ENCODE data around the gene WDR7.

WDR7 gene

DNA sequence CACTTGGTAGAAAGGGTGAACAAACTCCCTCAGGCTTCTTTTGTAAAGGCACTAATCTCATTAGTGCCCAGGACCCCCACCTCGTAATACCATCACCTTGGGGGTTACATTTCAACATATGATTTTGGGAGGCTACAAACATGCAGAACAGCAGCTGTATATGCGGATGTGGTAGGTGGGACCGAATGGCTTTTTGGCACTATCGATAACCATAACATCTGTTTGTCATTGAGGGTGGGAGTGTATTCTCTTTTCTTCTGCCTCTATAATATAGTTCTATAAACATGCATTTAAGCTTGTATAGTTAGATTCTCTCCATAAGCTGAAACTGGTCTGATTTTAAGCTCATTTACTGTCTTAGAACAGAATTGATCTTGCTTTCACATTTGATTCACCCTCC, 256.6 kb downstream of the WDR7 start:
- TF ChIP-seq EGR1 (IDR thresholded peaks at IDR 0.05) (no peak), CREB1 (IDR thresholded peaks at IDR 0.05; ENCODE audit: low read depth) (no peak), TAF1 (IDR thresholded peaks at IDR 0.05; ENCODE audit: low read depth) (no peak), FOXM1 (IDR thresholded peaks at IDR 0.05; ENCODE audit: borderline replicate concordance, low read depth) (no peak), NFIC (IDR thresholded peaks at IDR 0.05) (no peak), TEAD4 (IDR thresholded peaks at IDR 0.05) (no peak), YY1 (IDR thresholded peaks at IDR 0.05; ENCODE audit: low read depth) (no peak), TCF12 (IDR thresholded peaks at IDR 0.05; ENCODE audit: low read depth) (no peak), REST (IDR thresholded peaks at IDR 0.05; ENCODE audit: low read depth) (no peak), CEBPB (IDR thresholded peaks at IDR 0.05) (no peak), RAD21 (IDR thresholded peaks at IDR 0.05; ENCODE audit: low read depth) (no peak), EP300 (IDR thresholded peaks at IDR 0.05; ENCODE audit: borderline replicate concordance) (no peak), ZBTB7A (IDR thresholded peaks at IDR 0.05; ENCODE audit: low read depth) (no peak)
- TF ChIP-seq, protein P1, sequence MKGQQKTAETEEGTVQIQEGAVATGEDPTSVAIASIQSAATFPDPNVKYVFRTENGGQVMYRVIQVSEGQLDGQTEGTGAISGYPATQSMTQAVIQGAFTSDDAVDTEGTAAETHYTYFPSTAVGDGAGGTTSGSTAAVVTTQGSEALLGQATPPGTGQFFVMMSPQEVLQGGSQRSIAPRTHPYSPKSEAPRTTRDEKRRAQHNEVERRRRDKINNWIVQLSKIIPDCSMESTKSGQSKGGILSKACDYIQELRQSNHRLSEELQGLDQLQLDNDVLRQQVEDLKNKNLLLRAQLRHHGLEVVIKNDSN (IDR thresholded peaks at IDR 0.05): no peak
- TF ChIP-seq, protein P2, sequence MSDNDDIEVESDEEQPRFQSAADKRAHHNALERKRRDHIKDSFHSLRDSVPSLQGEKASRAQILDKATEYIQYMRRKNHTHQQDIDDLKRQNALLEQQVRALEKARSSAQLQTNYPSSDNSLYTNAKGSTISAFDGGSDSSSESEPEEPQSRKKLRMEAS (IDR thresholded peaks at IDR 0.05): no peak

DNA sequence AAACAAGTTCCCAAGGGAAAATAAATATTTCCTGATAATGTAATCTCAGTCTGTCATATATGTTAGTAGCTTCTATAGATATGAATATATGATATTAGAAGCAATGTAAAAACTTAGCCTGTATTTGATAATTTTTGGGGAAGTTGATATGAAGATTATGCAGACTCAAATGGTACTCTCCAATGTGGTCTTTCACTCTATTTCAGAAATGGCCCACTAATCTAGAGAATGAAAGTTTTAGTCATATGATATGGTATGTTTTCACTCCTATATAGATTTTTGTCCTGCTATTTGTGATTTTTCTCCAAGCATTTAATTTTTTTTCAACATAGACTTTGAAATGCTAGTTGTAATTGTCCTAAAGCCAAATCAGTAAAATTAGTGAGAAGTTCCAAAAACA, 259.1 kb downstream of the WDR7 start:
- TF ChIP-seq EGR1 (IDR thresholded peaks at IDR 0.05) (no peak), TAF1 (IDR thresholded peaks at IDR 0.05; ENCODE audit: low read depth) (no peak), YY1 (IDR thresholded peaks at IDR 0.05; ENCODE audit: low read depth) (no peak), CREB1 (IDR thresholded peaks at IDR 0.05; ENCODE audit: low read depth) (no peak), EP300 (IDR thresholded peaks at IDR 0.05; ENCODE audit: borderline replicate concordance) (no peak), REST (IDR thresholded peaks at IDR 0.05; ENCODE audit: low read depth) (no peak), FOXM1 (IDR thresholded peaks at IDR 0.05; ENCODE audit: borderline replicate concordance, low read depth) (no peak), TEAD4 (IDR thresholded peaks at IDR 0.05) (no peak), ZBTB7A (IDR thresholded peaks at IDR 0.05; ENCODE audit: low read depth) (no peak), CEBPB (IDR thresholded peaks at IDR 0.05) (no peak), RAD21 (IDR thresholded peaks at IDR 0.05; ENCODE audit: low read depth) (no peak), NFIC (IDR thresholded peaks at IDR 0.05) (no peak), TCF12 (IDR thresholded peaks at IDR 0.05; ENCODE audit: low read depth) (no peak)
- TF ChIP-seq, protein P2 (IDR thresholded peaks at IDR 0.05): no peak

DNA sequence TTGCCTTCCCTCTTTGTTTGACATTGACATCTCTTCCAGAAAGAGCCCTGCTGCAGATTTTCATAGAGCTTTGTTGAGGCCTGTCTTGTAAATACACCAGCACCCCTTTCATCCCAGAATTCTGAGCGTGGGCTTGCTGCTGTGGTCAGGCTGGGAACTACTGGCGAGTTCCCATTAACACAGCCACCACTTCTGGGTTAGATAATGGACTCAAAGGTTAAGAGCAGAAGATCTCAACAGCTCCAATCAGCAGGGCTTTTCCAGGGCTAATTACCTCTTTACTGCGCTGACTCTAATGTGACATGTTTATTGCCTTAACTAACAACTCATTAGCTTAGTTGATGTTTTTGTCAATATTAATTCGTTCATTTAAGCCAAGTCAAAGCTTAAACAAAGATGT, 259.8 kb downstream of the WDR7 start:
- TF ChIP-seq FOXM1 (IDR thresholded peaks at IDR 0.05; ENCODE audit: borderline replicate concordance, low read depth) (no peak), CREB1 (IDR thresholded peaks at IDR 0.05; ENCODE audit: low read depth) (no peak), RAD21 (IDR thresholded peaks at IDR 0.05; ENCODE audit: low read depth) (no peak), YY1 (IDR thresholded peaks at IDR 0.05; ENCODE audit: low read depth) (no peak), EP300 (IDR thresholded peaks at IDR 0.05; ENCODE audit: borderline replicate concordance) (no peak), TCF12 (IDR thresholded peaks at IDR 0.05; ENCODE audit: low read depth) (no peak), CEBPB (IDR thresholded peaks at IDR 0.05) (no peak), REST (IDR thresholded peaks at IDR 0.05; ENCODE audit: low read depth) (no peak), TAF1 (IDR thresholded peaks at IDR 0.05; ENCODE audit: low read depth) (no peak), EGR1 (IDR thresholded peaks at IDR 0.05) (no peak), ZBTB7A (IDR thresholded peaks at IDR 0.05; ENCODE audit: low read depth) (no peak), TEAD4 (IDR thresholded peaks at IDR 0.05) (no peak), NFIC (IDR thresholded peaks at IDR 0.05) (no peak)
- TF ChIP-seq, protein P1 (IDR thresholded peaks at IDR 0.05): no peak
- TF ChIP-seq, protein P2 (IDR thresholded peaks at IDR 0.05): no peak

- no peak for TF ChIP-seq YY1 (IDR thresholded peaks at IDR 0.05; ENCODE audit: low read depth)
- TF ChIP-seq CEBPB (IDR thresholded peaks at IDR 0.05): no peak
- TF ChIP-seq ZBTB7A (IDR thresholded peaks at IDR 0.05; ENCODE audit: low read depth): no peak
- TF ChIP-seq NFIC (IDR thresholded peaks at IDR 0.05): no peak
- TF ChIP-seq RAD21 (IDR thresholded peaks at IDR 0.05; ENCODE audit: low read depth): no peak
- TF ChIP-seq TCF12 (IDR thresholded peaks at IDR 0.05; ENCODE audit: low read depth): no peak
- no peak for TF ChIP-seq FOXM1 (IDR thresholded peaks at IDR 0.05; ENCODE audit: borderline replicate concordance, low read depth)
- TF ChIP-seq, protein P1 (IDR thresholded peaks at IDR 0.05): no peak
- TF ChIP-seq EGR1 (IDR thresholded peaks at IDR 0.05): no peak
- TF ChIP-seq TAF1 (IDR thresholded peaks at IDR 0.05; ENCODE audit: low read depth): no peak
- TF ChIP-seq EP300 (IDR thresholded peaks at IDR 0.05; ENCODE audit: borderline replicate concordance): no peak
Observed at GRCh38 chr18:56913941-56914340, 262.8 kb downstream of the WDR7 start.
